Mucosa of descending colon (tissue), 3 donors: ENCODE results near the gene IL33. TPM values are rescaled to one million over a fixed set of nuclear protein-coding genes. Genes with fewer than 3 reads are reported as not detected.

Experiments
- ATAC-seq: fragments of 200-7000 bp; cut with Tn5 transposase; one replicate; pipeline ENCODE4 v1.9.1; 2020; ENCODE audit warnings: mild to moderate bottlenecking, moderate library complexity
- DNase-seq, 3 donors: peaks; one replicate each; pipeline ENCODE4 v3.0.0-alpha.2; 2020
- H3K36me3 ChIP-seq: fragments of 200-600 bp; one replicate; pipeline ENCODE4 v1.8.0; 2021; ENCODE audit warnings: low read depth, mild to moderate bottlenecking
- H3K4me1 ChIP-seq: fragments of 200-600 bp; one replicate; pipeline ENCODE4 v1.8.0; 2021; ENCODE audit warnings: low read depth, mild to moderate bottlenecking
- H3K4me3 ChIP-seq: fragments of 200-600 bp; one replicate; pipeline ENCODE4 v1.8.0; 2021; ENCODE audit warnings: mild to moderate bottlenecking
- H3K9me3 ChIP-seq: fragments of 200-600 bp; one replicate; pipeline ENCODE4 v1.8.0; 2021; ENCODE audit warnings: mild to moderate bottlenecking
- intact Hi-C, 2 donors: fragments of 100-400 bp; cut with DNase I in 1 of 2; cut with micrococcal nuclease in 1 of 2; formaldehyde crosslinking; loops; one replicate each; pipeline versions ENCODE4 v1.11.0 to v1.11.1; 2022; cut with DNase I, micrococcal nuclease
- total RNA-seq, 3 donors: library from RNA; stranded (reverse); fragmentation: NEBNext Ultra II Directional in 2 of 3; extraction: Animal tissue kit (Norgen Biotek cat#: 25700) in 2 of 3; gene quantifications; one replicate each; pipeline versions ENCODE4 v1.2.1 to v1.2.4, GENCODE V29; 2021 to 2023
- TF ChIP-seq, protein P1 (sequence below): fragments of 200-600 bp; IDR thresholded peaks from one replicate; pipeline ENCODE4 v1.8.0; 2022; ENCODE audit warnings: antibody characterized with exemption, mild to moderate bottlenecking
- donor health status: DM: no; HTN: no; CAD: no; lungs with moderate emphysema.
- donor health status: DM: no; HTN: no; CAD: no.
- donor health status: DM: no; HTN: yes; CAD: no.

The IL33 gene
- total RNA-seq, 3 donors from 2014 or later = 7.3 to 25.1 (median 16.2) TPM

DNA sequence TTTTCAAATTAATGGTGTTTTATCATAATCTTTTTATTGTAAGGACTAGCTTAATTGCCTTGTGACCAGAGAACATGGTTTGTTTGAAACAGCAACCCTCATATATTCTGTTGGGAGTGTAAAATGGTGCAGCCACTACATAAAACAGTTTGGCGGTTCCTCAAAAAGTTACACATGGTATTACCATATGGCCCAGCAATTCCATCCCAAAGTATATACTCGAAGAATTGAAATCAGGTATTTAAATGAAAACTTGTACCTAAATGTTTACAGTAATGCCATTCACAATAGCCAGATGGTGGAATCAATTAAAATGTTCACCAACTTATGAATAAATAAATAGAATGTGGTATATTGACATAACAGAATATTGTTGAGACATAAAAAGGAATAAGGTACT, 14.8 kb upstream of the IL33 start:
- Histone ChIP-seq H3K36me3 (no peaks in the 10 kb centered on the region), H3K4me3 (no peak overlapping the region), H3K4me1 (peaks cover 6% of the 10 kb centered on the region), H3K9me3 (no peaks in the 10 kb centered on the region)
- TF ChIP-seq, protein P1, sequence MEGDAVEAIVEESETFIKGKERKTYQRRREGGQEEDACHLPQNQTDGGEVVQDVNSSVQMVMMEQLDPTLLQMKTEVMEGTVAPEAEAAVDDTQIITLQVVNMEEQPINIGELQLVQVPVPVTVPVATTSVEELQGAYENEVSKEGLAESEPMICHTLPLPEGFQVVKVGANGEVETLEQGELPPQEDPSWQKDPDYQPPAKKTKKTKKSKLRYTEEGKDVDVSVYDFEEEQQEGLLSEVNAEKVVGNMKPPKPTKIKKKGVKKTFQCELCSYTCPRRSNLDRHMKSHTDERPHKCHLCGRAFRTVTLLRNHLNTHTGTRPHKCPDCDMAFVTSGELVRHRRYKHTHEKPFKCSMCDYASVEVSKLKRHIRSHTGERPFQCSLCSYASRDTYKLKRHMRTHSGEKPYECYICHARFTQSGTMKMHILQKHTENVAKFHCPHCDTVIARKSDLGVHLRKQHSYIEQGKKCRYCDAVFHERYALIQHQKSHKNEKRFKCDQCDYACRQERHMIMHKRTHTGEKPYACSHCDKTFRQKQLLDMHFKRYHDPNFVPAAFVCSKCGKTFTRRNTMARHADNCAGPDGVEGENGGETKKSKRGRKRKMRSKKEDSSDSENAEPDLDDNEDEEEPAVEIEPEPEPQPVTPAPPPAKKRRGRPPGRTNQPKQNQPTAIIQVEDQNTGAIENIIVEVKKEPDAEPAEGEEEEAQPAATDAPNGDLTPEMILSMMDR = no peak
- intact Hi-C loops = no loop called here
- ATAC-seq (no peak), DNase-seq (no peak)

DNA sequence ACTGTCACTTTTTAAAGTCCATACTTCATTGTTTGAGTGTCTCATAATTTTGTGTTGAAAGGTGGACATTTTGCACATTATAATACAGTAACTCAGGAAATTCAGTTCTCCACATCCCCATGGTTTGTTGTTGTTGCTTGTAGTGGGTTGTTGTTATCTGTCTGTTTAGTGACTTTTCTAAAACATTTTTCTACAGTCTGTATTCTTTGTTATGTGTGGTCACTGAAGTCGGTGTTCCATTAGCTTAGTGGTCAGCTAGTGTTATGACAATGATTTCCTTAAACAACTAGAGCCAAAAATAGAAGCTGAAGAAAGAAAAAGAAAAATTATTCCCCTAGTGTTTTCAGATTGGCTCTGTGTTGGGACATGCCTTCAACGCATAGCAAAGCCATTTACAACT, 5.6 kb upstream of the IL33 start:
- ATAC-seq = no peak
- TF ChIP-seq, protein P1 = no peak
- DNase-seq = no peak
- Histone ChIP-seq H3K9me3 (peaks cover 28% of the 10 kb centered on the region), H3K36me3 (no peaks in the 10 kb centered on the region), H3K4me1 (no peaks in the 10 kb centered on the region), H3K4me3 (no peak overlapping the region)
- intact Hi-C loops = no loop called here

DNA sequence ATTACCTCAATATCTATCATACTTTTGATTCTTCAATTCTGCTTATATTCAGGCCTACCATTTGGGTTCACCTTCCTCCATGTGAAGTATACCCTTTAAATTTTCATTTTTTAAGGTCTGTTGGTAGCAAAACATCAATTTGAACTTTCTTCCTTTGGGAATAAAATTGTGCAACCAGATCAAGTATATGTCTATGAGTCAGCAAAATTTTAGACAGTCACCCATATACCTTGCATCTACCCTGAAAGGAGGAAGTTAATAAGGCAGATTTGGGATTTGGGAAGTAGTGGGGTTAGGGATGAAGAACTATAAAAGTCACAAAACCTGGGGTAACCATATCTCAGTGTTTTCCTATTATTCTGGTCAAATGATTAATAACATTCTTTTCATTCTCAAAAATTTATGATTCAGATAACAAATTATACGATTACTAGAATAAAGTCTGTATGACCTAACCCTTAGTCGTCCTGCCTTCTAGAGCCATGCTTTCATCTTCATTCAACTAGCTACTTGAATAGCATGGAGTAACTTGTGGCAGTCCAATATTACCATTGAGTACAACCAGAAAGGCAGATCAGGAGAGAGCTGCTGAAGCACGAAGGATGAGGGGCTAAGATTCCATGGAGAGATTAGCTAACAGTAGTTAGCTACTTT, 2.8 kb upstream of the IL33 start:
- TF ChIP-seq, protein P1 = no peak
- H3K9me3 ChIP-seq = peaks cover 28% of the 10 kb centered on the region
- H3K36me3 ChIP-seq = no peaks in the 10 kb centered on the region
- ATAC-seq = no peak
- intact Hi-C loops = no loop called here
- H3K4me1 ChIP-seq = no peaks in the 10 kb centered on the region
- no peak for DNase-seq
- H3K4me3 ChIP-seq = no peak overlapping the region

DNA sequence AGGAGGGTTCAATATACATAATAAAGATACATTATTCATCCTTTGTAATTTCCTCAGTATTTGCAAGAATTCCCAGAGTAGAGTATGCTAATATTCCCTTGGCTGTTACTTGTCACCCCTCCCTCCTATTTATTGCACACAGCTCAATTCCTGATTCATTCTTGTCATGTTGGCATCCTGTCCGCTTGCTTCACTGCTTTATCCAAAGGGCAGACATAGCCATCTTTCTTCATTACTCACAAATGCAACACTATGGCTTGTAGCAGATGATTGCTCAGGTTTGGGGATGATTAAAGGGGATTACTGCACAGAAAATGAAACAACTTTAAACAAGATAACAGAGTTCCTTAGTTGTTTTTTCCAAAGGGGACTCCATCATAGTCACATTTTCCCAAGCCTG, 1.2 kb upstream of the IL33 start:
- TF ChIP-seq, protein P1 = no peak
- DNase-seq = no peak

DNA sequence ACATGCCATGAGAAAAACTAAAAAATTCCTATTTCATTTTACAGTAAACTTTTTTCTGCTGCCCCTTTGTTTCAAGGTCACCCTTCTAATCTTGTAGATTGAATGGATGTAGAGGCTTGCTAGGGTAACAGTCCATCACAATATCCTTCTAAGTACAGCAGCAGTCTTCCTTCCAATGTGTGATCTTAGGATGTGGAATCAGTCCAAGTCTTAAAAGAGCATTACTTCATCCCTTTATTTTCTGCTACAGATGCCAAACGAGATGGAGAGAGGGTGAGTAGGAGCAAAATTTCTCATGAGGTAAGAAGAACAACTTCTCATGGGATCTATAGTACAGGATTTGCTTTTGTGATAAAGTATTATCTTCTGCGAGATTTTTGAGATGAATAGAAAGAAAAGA, 704 bp upstream of the IL33 start:
- ATAC-seq = no peak

More for the DNA sequence above, 1.2 kb upstream of the IL33 start:
- Histone ChIP-seq H3K9me3 (peaks cover 12% of the 10 kb centered on the region), H3K4me1 (no peaks in the 10 kb centered on the region), H3K4me3 (no peak overlapping the region), H3K36me3 (no peaks in the 10 kb centered on the region)
- no peak for ATAC-seq
- intact Hi-C loops = no loop called here

More for the DNA sequence above, 704 bp upstream of the IL33 start:
- TF ChIP-seq, protein P1 = no peak
- Histone ChIP-seq H3K4me3 (no peak overlapping the region), H3K9me3 (peaks cover 7% of the 10 kb centered on the region), H3K36me3 (no peaks in the 10 kb centered on the region), H3K4me1 (no peaks in the 10 kb centered on the region)
- intact Hi-C loops = no loop called here
- DNase-seq = no peak
